Endothelial cell of umbilical vein (primary cell): ENCODE data around the gene TH.

Experiments used
- CTCF ChIP-seq, 2 donors: IDR thresholded peaks; 1 replicate in 1 of 2; 2 replicates in 1 of 2; pipeline ENCODE4 v1.5.1; 2011; ENCODE audit warnings: low read length in 2 of 2, mild to moderate bottlenecking in 2 of 2, moderate library complexity in 2 of 2, control low read depth in 1 of 2, inconsistent platforms in 1 of 2, low read depth in 1 of 2; ENCODE audit not compliant: insufficient read depth in 1 of 2; ENCODE audit errors: extremely low read depth in 1 of 2
- MYC ChIP-seq: IDR thresholded peaks from one replicate; pipeline ENCODE4 v1.6.1; 2011; ENCODE audit warnings: mild to moderate bottlenecking, low read depth, low read length
- POLR2A ChIP-seq: IDR thresholded peaks from 2 replicates; pipeline ENCODE4 v1.6.1; 2012; ENCODE audit warnings: low read depth, mild to moderate bottlenecking, control low read depth, low read length
- TF ChIP-seq, protein P1 (sequence below): IDR thresholded peaks from 2 replicates; pipeline ENCODE4 v1.6.1; 2011; ENCODE audit not compliant: insufficient read depth, insufficient read length

DNA sequence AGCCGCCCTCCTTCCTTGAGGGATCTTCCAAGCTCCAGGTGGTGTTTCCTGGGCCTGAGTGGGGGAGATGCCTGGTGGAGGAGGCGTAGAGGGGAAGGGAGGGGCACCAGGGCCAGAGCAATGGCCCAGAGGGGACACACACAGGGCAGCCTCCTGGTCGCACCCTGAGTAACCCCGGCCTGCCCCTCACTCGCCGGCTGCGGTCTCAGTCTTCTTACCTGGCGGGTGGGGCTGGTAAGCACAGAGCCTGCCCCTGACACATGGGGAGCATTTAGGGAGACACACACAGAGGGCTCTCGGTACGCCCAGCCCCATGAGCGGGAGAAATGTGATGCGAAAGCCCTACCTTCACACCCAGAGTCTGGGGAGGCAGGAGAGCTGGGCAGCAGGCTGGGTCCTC lies 56.3 kb downstream of the TH start:
- TF ChIP-seq POLR2A, result no peak
- TF ChIP-seq, protein P1, sequence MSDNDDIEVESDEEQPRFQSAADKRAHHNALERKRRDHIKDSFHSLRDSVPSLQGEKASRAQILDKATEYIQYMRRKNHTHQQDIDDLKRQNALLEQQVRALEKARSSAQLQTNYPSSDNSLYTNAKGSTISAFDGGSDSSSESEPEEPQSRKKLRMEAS, result no peak
- TF ChIP-seq CTCF (IDR thresholded peaks at IDR 0.05; ENCODE audit: extremely low read depth in 1 of 2, insufficient read depth in 1 of 2, low read depth in 1 of 2, low read length in 2 of 2), result no peak
- TF ChIP-seq MYC, result no peak
